ENCODE data around the gene SVIL. TPM values are rescaled to one million over a fixed set of nuclear protein-coding genes. Genes with fewer than 3 reads are reported as not detected.
"Not testable (repeated sequence)": the region's sequence is repeated elsewhere in the genome, so short reads cannot be mapped to it uniquely, and the experiment has no call there.

The SVIL gene
- total and polyA plus RNA-seq, 7 donors = 70.6 to 1,728 (median 792) TPM

- intact Hi-C loops (cut with DNase I) = no loop called here
- TF ChIP-seq, protein P1, sequence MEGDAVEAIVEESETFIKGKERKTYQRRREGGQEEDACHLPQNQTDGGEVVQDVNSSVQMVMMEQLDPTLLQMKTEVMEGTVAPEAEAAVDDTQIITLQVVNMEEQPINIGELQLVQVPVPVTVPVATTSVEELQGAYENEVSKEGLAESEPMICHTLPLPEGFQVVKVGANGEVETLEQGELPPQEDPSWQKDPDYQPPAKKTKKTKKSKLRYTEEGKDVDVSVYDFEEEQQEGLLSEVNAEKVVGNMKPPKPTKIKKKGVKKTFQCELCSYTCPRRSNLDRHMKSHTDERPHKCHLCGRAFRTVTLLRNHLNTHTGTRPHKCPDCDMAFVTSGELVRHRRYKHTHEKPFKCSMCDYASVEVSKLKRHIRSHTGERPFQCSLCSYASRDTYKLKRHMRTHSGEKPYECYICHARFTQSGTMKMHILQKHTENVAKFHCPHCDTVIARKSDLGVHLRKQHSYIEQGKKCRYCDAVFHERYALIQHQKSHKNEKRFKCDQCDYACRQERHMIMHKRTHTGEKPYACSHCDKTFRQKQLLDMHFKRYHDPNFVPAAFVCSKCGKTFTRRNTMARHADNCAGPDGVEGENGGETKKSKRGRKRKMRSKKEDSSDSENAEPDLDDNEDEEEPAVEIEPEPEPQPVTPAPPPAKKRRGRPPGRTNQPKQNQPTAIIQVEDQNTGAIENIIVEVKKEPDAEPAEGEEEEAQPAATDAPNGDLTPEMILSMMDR (IDR thresholded peaks at IDR 0.05) = no peak
- H3K27me3 ChIP-seq (ENCODE audit: insufficient read depth in 3 of 3, low read length in 2 of 3) = no peaks in the 10 kb centered on the region
- H3K9me3 ChIP-seq = no peaks in the 10 kb centered on the region
- H3K4me3 ChIP-seq = peak overlapping the region; percentile 19
- WGBS, 3 donors = 34 to 56% (median 39%) methylated on average over 20 of the region's 20 CpGs
- H3K36me3 ChIP-seq (ENCODE audit: insufficient read depth in 1 of 2, low read depth in 1 of 2) = peaks cover 4 to 93% of the 10 kb centered on the region in 2 donors
- no peak for ATAC-seq
- no peak for DNase-seq
- H3K27ac ChIP-seq = peak overlapping the region; percentile 71
- peaks cover 76% of the 10 kb centered on the region for H3K4me1 ChIP-seq
Observed at GRCh38 chr10:29522061-29522855, 112.5 kb downstream of the SVIL start.

DNA sequence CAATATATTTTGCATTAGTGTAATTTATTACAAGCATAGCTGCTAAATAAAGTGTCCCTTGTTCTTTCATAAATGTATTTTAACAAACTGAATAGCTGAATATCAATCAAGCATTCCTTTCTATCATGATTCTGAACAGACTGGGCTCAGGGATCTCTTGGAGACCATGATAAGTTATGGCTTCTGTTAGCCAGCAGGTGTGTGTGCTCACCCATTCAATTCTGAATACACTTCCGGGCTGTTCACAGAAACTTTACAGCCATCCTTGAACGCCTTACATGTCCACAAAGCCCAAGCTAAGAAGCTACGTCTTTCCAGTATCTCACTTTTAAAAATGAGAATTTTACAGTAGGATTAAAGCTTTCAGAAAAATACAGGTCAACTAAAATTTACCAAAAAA lies 115.1 kb downstream of the SVIL start:
- H3K4me1 ChIP-seq = peaks cover 76% of the 10 kb centered on the region

DNA sequence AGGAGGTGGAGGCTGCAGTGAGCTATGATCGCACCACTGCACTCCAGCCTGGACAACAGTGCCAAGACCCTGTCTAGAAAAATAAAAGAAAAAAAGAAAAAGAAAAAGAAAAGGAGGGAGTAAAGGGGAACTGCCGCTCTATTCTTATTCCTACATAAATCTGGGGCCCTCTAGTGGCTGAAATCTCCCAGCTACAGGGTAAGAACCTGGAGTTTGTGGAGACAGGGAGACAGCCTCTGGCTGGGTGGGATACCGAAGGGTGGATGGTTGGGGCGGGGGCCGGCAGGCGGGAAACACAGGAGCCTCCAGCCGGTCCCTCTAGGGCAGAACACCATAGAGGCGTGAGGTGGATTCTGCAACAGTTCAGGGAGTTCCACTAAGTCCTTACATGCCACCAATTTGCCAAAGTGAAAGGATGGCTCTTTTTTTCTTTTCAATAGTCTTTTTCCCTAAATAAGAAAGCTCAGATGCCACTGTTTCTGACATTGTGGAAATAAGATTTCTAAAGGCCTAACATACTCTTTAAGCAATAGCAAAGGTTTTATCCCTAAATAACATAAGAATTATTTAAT lies 117.3 kb downstream of the SVIL start:
- H3K27me3 ChIP-seq (ENCODE audit: insufficient read depth in 3 of 3, low read length in 2 of 3) = no peaks in the 10 kb centered on the region
- intact Hi-C loops (cut with DNase I) = no loop called here
- peaks cover 74% of the 10 kb centered on the region for H3K4me1 ChIP-seq
- ATAC-seq (peak; percentile 19 to 53 (median 42)), DNase-seq (no peak)
- peak overlapping the region; percentile 72 for H3K27ac ChIP-seq
- H3K9me3 ChIP-seq = no peaks in the 10 kb centered on the region
- no peak overlapping the region for H3K4me3 ChIP-seq
- 79 to 94% (median 80%) methylated on average over 8 of the region's 8 CpGs for WGBS, 3 donors
- TF ChIP-seq, protein P1 (IDR thresholded peaks at IDR 0.05) = peak; percentile 47
- H3K36me3 ChIP-seq (ENCODE audit: insufficient read depth in 1 of 2, low read depth in 1 of 2) = peaks cover 3 to 98% of the 10 kb centered on the region in 2 donors

More for the DNA sequence above, 115.1 kb downstream of the SVIL start:
- Histone ChIP-seq H3K36me3 (ENCODE audit: insufficient read depth in 1 of 2, low read depth in 1 of 2) (peaks cover 4 to 98% of the 10 kb centered on the region in 2 donors), H3K27me3 (ENCODE audit: insufficient read depth in 3 of 3, low read length in 2 of 3) (no peaks in the 10 kb centered on the region), H3K9me3 (no peaks in the 10 kb centered on the region), H3K27ac (peak overlapping the region; percentile 72), H3K4me3 (no peak overlapping the region)
- 77 to 89% (median 82%) methylated on average over 3 of the region's 3 CpGs for WGBS, 3 donors
- DNase-seq (no peak), ATAC-seq (no peak)
- intact Hi-C loops (cut with DNase I) = no loop called here
- TF ChIP-seq, protein P1 (IDR thresholded peaks at IDR 0.05) = no peak

DNA sequence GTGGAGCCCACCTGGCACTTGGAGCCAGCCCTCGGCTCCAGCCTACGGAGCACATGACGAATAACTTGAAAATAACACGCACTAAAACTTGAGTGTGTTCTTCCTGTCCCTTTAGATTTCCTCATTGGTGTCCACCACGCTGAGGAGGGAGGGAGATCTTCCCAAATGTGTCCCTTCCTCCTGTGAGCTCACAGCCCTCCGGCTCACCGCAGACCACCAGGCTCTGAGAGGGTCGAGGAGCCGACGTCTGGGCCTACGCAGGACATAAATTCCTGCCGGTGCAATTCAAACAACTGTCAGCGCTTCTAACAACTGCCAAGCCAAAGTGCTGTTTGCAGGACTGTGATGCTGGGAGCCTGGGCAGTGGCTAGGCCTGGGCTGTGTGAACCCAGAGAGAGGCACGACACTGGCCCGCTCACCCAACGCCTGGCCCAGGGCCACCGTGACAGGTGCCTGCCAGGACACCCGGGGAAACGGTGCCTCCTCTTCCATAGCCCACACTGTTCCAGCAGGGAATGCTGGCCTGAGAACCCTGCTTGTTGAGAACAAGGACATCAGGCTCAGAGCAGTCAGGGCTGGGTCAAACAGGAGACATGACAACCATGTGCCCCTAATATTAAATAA lies 118.3 kb downstream of the SVIL start:
- peak; percentile 74 to 88 (median 80) for ATAC-seq
- peaks cover 0 to 98% of the 10 kb centered on the region in 2 donors for H3K36me3 ChIP-seq (ENCODE audit: insufficient read depth in 1 of 2, low read depth in 1 of 2)

DNA sequence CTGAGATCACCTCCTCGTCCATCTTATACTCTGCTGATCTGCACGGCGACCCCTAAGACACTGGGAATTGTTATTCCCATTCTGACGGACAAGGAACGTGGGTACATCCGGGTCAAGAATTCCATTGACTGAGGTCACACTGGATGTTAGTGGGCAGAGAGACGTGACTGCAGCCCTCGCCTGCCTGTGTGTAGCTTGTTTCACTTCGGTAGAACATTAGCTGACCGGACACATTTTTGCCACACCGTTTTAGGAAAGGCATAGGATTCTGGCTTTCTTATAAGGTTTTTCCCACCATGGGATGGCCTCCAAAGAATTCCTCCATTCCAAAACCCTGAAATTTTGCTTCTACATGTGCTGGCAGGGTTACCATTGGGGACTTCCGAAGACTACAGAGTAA lies 118.9 kb downstream of the SVIL start:
- intact Hi-C loops (cut with DNase I); H3K4me3 ChIP-seq; DNase-seq; H3K27me3 ChIP-seq (ENCODE audit: insufficient read depth in 3 of 3, low read length in 2 of 3); H3K9me3 ChIP-seq: not testable (repeated sequence)
- ATAC-seq = peak in 2 of 4 donors; percentile 7 to 16
- peaks cover 0 to 94% of the 10 kb centered on the region in 2 donors for H3K36me3 ChIP-seq (ENCODE audit: insufficient read depth in 1 of 2, low read depth in 1 of 2)
- peaks cover 74% of the 10 kb centered on the region for H3K4me1 ChIP-seq
- WGBS, 3 donors = 37 to 72% (median 46%) methylated on average over 12 of the region's 12 CpGs
- peak overlapping the region; percentile 72 for H3K27ac ChIP-seq

More for the DNA sequence above, 118.3 kb downstream of the SVIL start:
- H3K27me3 ChIP-seq (ENCODE audit: insufficient read depth in 3 of 3, low read length in 2 of 3); H3K4me3 ChIP-seq; H3K9me3 ChIP-seq; intact Hi-C loops (cut with DNase I): not testable (repeated sequence)
- peaks cover 74% of the 10 kb centered on the region for H3K4me1 ChIP-seq
- peak; percentile 74 to 88 for DNase-seq
- peak overlapping the region; percentile 72 for H3K27ac ChIP-seq
- 29 to 40% (median 33%) methylated on average over 18 to 19 of the region's 19 CpGs for WGBS, 3 donors

DNA sequence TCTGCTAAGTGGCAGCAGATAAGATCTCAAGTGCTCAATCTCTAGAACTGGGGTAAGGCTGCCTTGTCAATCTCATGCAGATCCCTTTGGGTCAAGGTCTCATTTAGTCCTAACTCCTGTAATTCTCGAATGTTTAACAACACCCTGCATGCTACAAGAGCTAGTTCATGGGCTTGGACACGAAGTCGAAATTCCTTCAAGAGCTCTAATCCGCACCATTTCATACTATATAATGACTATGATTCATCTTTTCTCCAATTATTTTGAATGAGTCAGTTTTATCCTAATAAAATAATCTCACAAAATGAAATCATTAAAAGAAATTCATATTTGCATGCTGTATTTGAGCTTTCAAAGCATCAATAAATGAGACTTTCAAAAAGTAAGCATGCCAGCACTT lies 119.7 kb downstream of the SVIL start:
- peaks cover 0 to 89% of the 10 kb centered on the region in 2 donors for H3K36me3 ChIP-seq (ENCODE audit: insufficient read depth in 1 of 2, low read depth in 1 of 2)
- DNase-seq; H3K4me3 ChIP-seq; ATAC-seq; H3K9me3 ChIP-seq; H3K27me3 ChIP-seq (ENCODE audit: insufficient read depth in 3 of 3, low read length in 2 of 3); intact Hi-C loops (cut with DNase I): not testable (repeated sequence)
- H3K4me1 ChIP-seq = peaks cover 67% of the 10 kb centered on the region
- peak overlapping the region; percentile 72 for H3K27ac ChIP-seq
- 56 to 86% (median 64%) methylated on average over 4 of the region's 4 CpGs for WGBS, 3 donors

All from psoas muscle (tissue), 8 donors.